Stimulated activated naive CD8-positive, alpha-beta T cell treated with anti-CD3 and anti-CD28 coated beads, Interleukin-15, Interleukin-2, amounts not matched to agents 100 U/mL and 50 U/mL, for 24 hours (primary cell): ENCODE measurements around the gene CBLN3.
A peak's percentile ranks its signal among the peaks of the same experiment; 100 is the strongest.
"Not testable (repeated sequence)": the region's sequence is repeated elsewhere in the genome, so short reads cannot be mapped to it uniquely, and the experiment has no call there.

Experiments
- ATAC-seq: fragments of 150-1000 bp; cut with Tn5 transposase; one replicate; pipeline ENCODE4 v1.10.0; 2021
- DNase-seq: peaks from one replicate; pipeline ENCODE4 v3.0.0; 2021

CBLN3 gene

GRCh38 chr14:24429395-24430142 lies at the start of gene CBLN3, which contains the start of gene KHNYN:
Gene CBLN3 (minus strand): TSS chr14:24429668. CDS start chr14:24429054, 614 bp downstream.
Gene KHNYN (plus strand): TSS chr14:24429954. CDS start chr14:24430731, 777 bp downstream.
- DNase-seq (peak; percentile 89), ATAC-seq (peak; percentile 85)

- ATAC-seq (no peak), DNase-seq (no peak)
Measured at GRCh38 chr14:24475261-24475660, 45.8 kb upstream of the CBLN3 start.

- ATAC-seq (no peak), DNase-seq (no peak)
Measured at GRCh38 chr14:24473211-24473610, 43.7 kb upstream of the CBLN3 start.

- ATAC-seq, DNase-seq: not testable (repeated sequence)
Measured at GRCh38 chr14:24470450-24470849, 41.0 kb upstream of the CBLN3 start.

GRCh38 chr14:24465805-24466204 lies 36.3 kb upstream of the CBLN3 start:
- ATAC-seq (no peak), DNase-seq (no peak)

- DNase-seq: no peak
- peak; percentile 46 for ATAC-seq
Measured at GRCh38 chr14:24465368-24465767, 35.9 kb upstream of the CBLN3 start.

GRCh38 chr14:24463884-24464785 lies 34.7 kb upstream of the CBLN3 start:
- ATAC-seq: no peak

GRCh38 chr14:24463017-24463883 lies 33.8 kb upstream of the CBLN3 start:
- ATAC-seq: peak; percentile 6

More at GRCh38 chr14:24463884-24464785, 34.7 kb upstream of the CBLN3 start:
- DNase-seq: no peak

GRCh38 chr14:24461336-24461735 lies 31.9 kb upstream of the CBLN3 start:
- ATAC-seq (no peak), DNase-seq (no peak)

More at GRCh38 chr14:24463017-24463883, 33.8 kb upstream of the CBLN3 start:
- DNase-seq: no peak

GRCh38 chr14:24459331-24459730 lies 29.9 kb upstream of the CBLN3 start:
- no peak for ATAC-seq

GRCh38 chr14:24458736-24459135 lies 29.3 kb upstream of the CBLN3 start:
- ATAC-seq (no peak), DNase-seq (no peak)

More at GRCh38 chr14:24459331-24459730, 29.9 kb upstream of the CBLN3 start:
- no peak for DNase-seq

- no peak for DNase-seq
Measured at GRCh38 chr14:24456980-24457379, 27.5 kb upstream of the CBLN3 start.

GRCh38 chr14:24450828-24451227 lies 21.4 kb upstream of the CBLN3 start:
- not testable (repeated sequence) for DNase-seq, ATAC-seq

More at GRCh38 chr14:24456980-24457379, 27.5 kb upstream of the CBLN3 start:
- ATAC-seq: peak; percentile 49

GRCh38 chr14:24443053-24443665 lies 13.7 kb upstream of the CBLN3 start:
- DNase-seq (no peak), ATAC-seq (no peak)

GRCh38 chr14:24442240-24443052 lies 13.0 kb upstream of the CBLN3 start, which contains the start of gene SDR39U1:
Gene SDR39U1 (minus strand): TSS chr14:24442776. CDS start chr14:24442769, 7 bp downstream.
- ATAC-seq: peak; percentile 91
- DNase-seq: peak; percentile 95

GRCh38 chr14:24441904-24442239 lies 12.4 kb upstream of the CBLN3 start:
- no peak for ATAC-seq
- DNase-seq: no peak

GRCh38 chr14:24441485-24441884 lies 12.0 kb upstream of the CBLN3 start:
- ATAC-seq (no peak), DNase-seq (no peak)

- ATAC-seq (no peak), DNase-seq (no peak)
Measured at GRCh38 chr14:24440606-24441399, 11.3 kb upstream of the CBLN3 start.

GRCh38 chr14:24439830-24440605 lies 10.6 kb upstream of the CBLN3 start:
- DNase-seq (no peak), ATAC-seq (no peak)
